ENCODE measurements around the gene SLC35F1. TPM values are rescaled to one million over a fixed set of nuclear protein-coding genes. Genes with fewer than 3 reads are reported as not detected.

The SLC35F1 gene
- polyA plus RNA-seq, 2 of the 4 experiments (the other 2 are of a cell fraction) = 0.01 TPM; not detected in 1

- Histone ChIP-seq H3K4me3 (no peak overlapping the region), H3K4me1 (no peaks in the 10 kb centered on the region), H3K27ac (no peak overlapping the region), H3K4me2 (no peak overlapping the region), H3K9me3 (no peaks in the 10 kb centered on the region)
- ATAC-seq (no peak), DNase-seq (ENCODE audit: low read depth in 1 of 2, low spot score in 1 of 2) (no peak), FAIRE-seq (no peak)
- TF ChIP-seq RFX5 (IDR thresholded peaks at IDR 0.05) = no peak
- TF ChIP-seq ZNF302 (CRISPR knock-in tag; IDR thresholded peaks at IDR 0.05) = no peak
- TF ChIP-seq FOSB (CRISPR knock-in tag; IDR thresholded peaks at IDR 0.05) = no peak
- TF ChIP-seq PHF8 (IDR thresholded peaks at IDR 0.05; ENCODE audit: borderline replicate concordance, low read depth) = no peak
- no peak for TF ChIP-seq NR3C1 (IDR thresholded peaks at IDR 0.05)
- no peak for TF ChIP-seq MAX (IDR thresholded peaks at IDR 0.05)
- TF ChIP-seq ESRRA (IDR thresholded peaks at IDR 0.05; ENCODE audit: borderline replicate concordance, low read length) = no peak
- no peak for TF ChIP-seq MAFK (IDR thresholded peaks at IDR 0.05; ENCODE audit: partially characterized antibody)
- no peak for TF ChIP-seq MYC (IDR thresholded peaks at IDR 0.05; ENCODE audit: borderline replicate concordance, low read length)
- no peak for TF ChIP-seq FOXS1 (CRISPR knock-in tag; IDR thresholded peaks at IDR 0.05)
- TF ChIP-seq CBX2 (IDR thresholded peaks at IDR 0.05; ENCODE audit: borderline replicate concordance, low read depth) = no peak
- TF ChIP-seq HMGXB4 (CRISPR knock-in tag; IDR thresholded peaks at IDR 0.05; ENCODE audit: borderline replicate concordance) = no peak
- ChIA-PET CTCF (no interaction called here), POLR2A (no interaction called here)
- 8% methylated on average over 1 of the region's 1 CpG for WGBS (ENCODE audit: missing lambda C conversion rate)
Measured at GRCh38 chr6:118163542-118163941, 256.5 kb downstream of the SLC35F1 start.

GRCh38 chr6:118165500-118165899, 258.4 kb downstream of the SLC35F1 start:
- Histone ChIP-seq H3K4me3 (no peak overlapping the region), H3K4me2 (no peak overlapping the region), H3K4me1 (no peaks in the 10 kb centered on the region), H3K9me3 (no peaks in the 10 kb centered on the region), H3K27ac (no peak overlapping the region)
- no peak for FAIRE-seq
- no peak for DNase-seq (ENCODE audit: low read depth in 1 of 2, low spot score in 1 of 2)
- ChIA-PET POLR2A (no interaction called here), CTCF (no interaction called here)
- ATAC-seq = no peak
- WGBS (ENCODE audit: missing lambda C conversion rate) = 0% methylated on average over 1 of the region's 1 CpG
- TF ChIP-seq ESRRA (IDR thresholded peaks at IDR 0.05; ENCODE audit: borderline replicate concordance, low read length) = no peak
- TF ChIP-seq EHMT2 (IDR thresholded peaks at IDR 0.05; ENCODE audit: low read depth) = no peak
- TF ChIP-seq KDM1A (IDR thresholded peaks at IDR 0.05; ENCODE audit: low read depth) = no peak
- TF ChIP-seq RFX5 (IDR thresholded peaks at IDR 0.05) = no peak
- no peak for TF ChIP-seq EHF (CRISPR knock-in tag; IDR thresholded peaks at IDR 0.05)
- TF ChIP-seq NFE2L2 (conservative IDR thresholded peaks at IDR 0.05; ENCODE audit: low read length) = no peak
- no peak for TF ChIP-seq CBX2 (IDR thresholded peaks at IDR 0.05; ENCODE audit: borderline replicate concordance, low read depth)
- TF ChIP-seq CEBPB (IDR thresholded peaks at IDR 0.05) = no peak
- TF ChIP-seq MYC (IDR thresholded peaks at IDR 0.05; ENCODE audit: borderline replicate concordance, low read length) = no peak
- no peak for TF ChIP-seq JUN (IDR thresholded peaks at IDR 0.05)

GRCh38 chr6:118168421-118168820, 261.4 kb downstream of the SLC35F1 start:
- Histone ChIP-seq H3K4me3 (no peak overlapping the region), H3K4me1 (no peaks in the 10 kb centered on the region), H3K4me2 (no peak overlapping the region), H3K9me3 (no peaks in the 10 kb centered on the region), H3K27ac (no peak overlapping the region)
- DNase-seq (ENCODE audit: low read depth in 1 of 2, low spot score in 1 of 2) (no peak), FAIRE-seq (no peak), ATAC-seq (no peak)
- ChIA-PET POLR2A (no interaction called here), CTCF (no interaction called here)
- no peak for TF ChIP-seq NFE2L2 (conservative IDR thresholded peaks at IDR 0.05; ENCODE audit: low read length)
- no peak for TF ChIP-seq PBX3 (IDR thresholded peaks at IDR 0.05)
- TF ChIP-seq EHMT2 (IDR thresholded peaks at IDR 0.05; ENCODE audit: low read depth) = no peak
- no peak for TF ChIP-seq FOSL2 (IDR thresholded peaks at IDR 0.05)
- TF ChIP-seq FOSL2 (CRISPR knock-in tag; IDR thresholded peaks at IDR 0.05) = no peak
- TF ChIP-seq ZC3H11A (IDR thresholded peaks at IDR 0.05) = no peak
- TF ChIP-seq RCOR1 (IDR thresholded peaks at IDR 0.05; ENCODE audit: low read depth, low read length) = no peak
- TF ChIP-seq ZSCAN20 (CRISPR knock-in tag; IDR thresholded peaks at IDR 0.05) = no peak
- TF ChIP-seq JUN (IDR thresholded peaks at IDR 0.05) = no peak
- no peak for TF ChIP-seq MYC (IDR thresholded peaks at IDR 0.05; ENCODE audit: borderline replicate concordance, low read length)
- no peak for TF ChIP-seq RFX5 (IDR thresholded peaks at IDR 0.05)
- no peak for TF ChIP-seq HEYL (CRISPR knock-in tag; IDR thresholded peaks at IDR 0.05)
- no peak for TF ChIP-seq HOXB5 (CRISPR knock-in tag; IDR thresholded peaks at IDR 0.05)
- TF ChIP-seq FOSB (CRISPR knock-in tag; IDR thresholded peaks at IDR 0.05) = no peak
- no peak for TF ChIP-seq CHD2 (IDR thresholded peaks at IDR 0.05; ENCODE audit: low read length, partially characterized antibody)
- no peak for TF ChIP-seq MAFK (IDR thresholded peaks at IDR 0.05; ENCODE audit: partially characterized antibody)
- no peak for TF ChIP-seq HMGXB4 (CRISPR knock-in tag; IDR thresholded peaks at IDR 0.05; ENCODE audit: borderline replicate concordance)
- no peak for TF ChIP-seq NR3C1 (IDR thresholded peaks at IDR 0.05)
- no peak for TF ChIP-seq SMC3 (IDR thresholded peaks at IDR 0.05)
- TF ChIP-seq CHD4 (IDR thresholded peaks at IDR 0.05; ENCODE audit: borderline replicate concordance) = no peak
- 27% methylated on average over 5 of the region's 5 CpGs for WGBS (ENCODE audit: missing lambda C conversion rate)
